Measurements from ENCODE around the gene LSM3. TPM values are rescaled to one million over a fixed set of nuclear protein-coding genes. Genes with fewer than 3 reads are reported as not detected.

The LSM3 gene
- total and polyA plus RNA-seq, 2 experiments from 2014 or later: 5.9 to 32.2 TPM

- Histone ChIP-seq H3K4me3 (no peak overlapping the region), H3K9me3 (ENCODE audit: low read depth) (no peaks in the 10 kb centered on the region), H3K27ac (no peak overlapping the region), H3K4me1 (ENCODE audit: low read depth) (peaks cover 21% of the 10 kb centered on the region), H3K27me3 (no peaks in the 10 kb centered on the region), H3K36me3 (peaks cover 12% of the 10 kb centered on the region)
- no peak for DNase-seq (ENCODE audit: low read depth in 1 of 2, low spot score in 1 of 2)
- no peak for TF ChIP-seq CTCF (IDR thresholded peaks at IDR 0.05; ENCODE audit: low read depth, low read length)
Observed at GRCh38 chr3:14147066-14147435, 31.6 kb upstream of the LSM3 start.

GRCh38 chr3:14147617-14148016, 31.0 kb upstream of the LSM3 start:
- Histone ChIP-seq H3K4me1 (ENCODE audit: low read depth) (peaks cover 21% of the 10 kb centered on the region), H3K36me3 (peaks cover 12% of the 10 kb centered on the region)

GRCh38 chr3:14148041-14148985, 30.3 kb upstream of the LSM3 start:
- no peak overlapping the region for H3K27ac ChIP-seq
- peaks cover 13% of the 10 kb centered on the region for H3K36me3 ChIP-seq
- H3K4me3 ChIP-seq: no peak overlapping the region
- no peaks in the 10 kb centered on the region for H3K9me3 ChIP-seq (ENCODE audit: low read depth)
- peaks cover 19% of the 10 kb centered on the region for H3K4me1 ChIP-seq (ENCODE audit: low read depth)
- no peak for DNase-seq (ENCODE audit: low read depth in 1 of 2, low spot score in 1 of 2)
- H3K27me3 ChIP-seq: no peaks in the 10 kb centered on the region
- TF ChIP-seq CTCF (IDR thresholded peaks at IDR 0.05; ENCODE audit: low read depth, low read length): no peak

More at GRCh38 chr3:14147617-14148016, 31.0 kb upstream of the LSM3 start:
- Histone ChIP-seq H3K27me3 (no peaks in the 10 kb centered on the region), H3K4me3 (no peak overlapping the region), H3K27ac (no peak overlapping the region), H3K9me3 (ENCODE audit: low read depth) (no peaks in the 10 kb centered on the region)
- no peak for TF ChIP-seq CTCF (IDR thresholded peaks at IDR 0.05; ENCODE audit: low read depth, low read length)
- no peak for DNase-seq (ENCODE audit: low read depth in 1 of 2, low spot score in 1 of 2)

GRCh38 chr3:14150078-14150477, 28.5 kb upstream of the LSM3 start:
- Histone ChIP-seq H3K4me3 (no peak overlapping the region), H3K4me1 (ENCODE audit: low read depth) (peaks cover 6% of the 10 kb centered on the region), H3K9me3 (ENCODE audit: low read depth) (no peaks in the 10 kb centered on the region), H3K36me3 (peaks cover 15% of the 10 kb centered on the region), H3K27ac (peak overlapping the region; percentile 16), H3K27me3 (no peaks in the 10 kb centered on the region)
- DNase-seq (ENCODE audit: low read depth in 1 of 2, low spot score in 1 of 2): no peak
- TF ChIP-seq CTCF (IDR thresholded peaks at IDR 0.05; ENCODE audit: low read depth, low read length): no peak

GRCh38 chr3:14150491-14151230, 28.0 kb upstream of the LSM3 start:
- peaks cover 13% of the 10 kb centered on the region for H3K36me3 ChIP-seq
- TF ChIP-seq CTCF (IDR thresholded peaks at IDR 0.05; ENCODE audit: low read depth, low read length): no peak
- no peak overlapping the region for H3K27ac ChIP-seq
- no peak for DNase-seq (ENCODE audit: low read depth in 1 of 2, low spot score in 1 of 2)
- no peaks in the 10 kb centered on the region for H3K27me3 ChIP-seq
- H3K9me3 ChIP-seq (ENCODE audit: low read depth): no peaks in the 10 kb centered on the region
- H3K4me1 ChIP-seq (ENCODE audit: low read depth): peaks cover 5% of the 10 kb centered on the region
- no peak overlapping the region for H3K4me3 ChIP-seq

Measured in cardiac muscle cell (in vitro differentiated cells and primary cell).